SK-N-SH (cell line): ENCODE results near the gene CNKSR2. TPM values are rescaled to one million over a fixed set of nuclear protein-coding genes. Genes with fewer than 3 reads are reported as not detected.

ENCODE experiments used
- CTCF ChIA-PET: fragments of 300-600, 350-600 bp; formaldehyde crosslinking; extraction: SDS; loops from one replicate; lab custom pipeline; 2021; lab: Yijun Ruan, JAX
- POLR2A ChIA-PET: fragments of 350-600 bp; sonication (Branson Sonifier 250); formaldehyde crosslinking; extraction: SDS; loops from one replicate; lab custom pipeline; 2020; ENCODE audit warnings: antibody characterized with exemption, inconsistent platforms; lab: Yijun Ruan, JAX
- DNase-seq: peaks from one replicate; pipeline ENCODE4 v3.0.0; 2012
- H2AFZ ChIP-seq: fragments of 200-600 bp; sonication (generic); 2 replicates; pipeline ENCODE4 v1.8.1; 2016; ENCODE audit warnings: antibody characterized with exemption, mild to moderate bottlenecking, low read depth
- H3F3A ChIP-seq: fragments of 200-600 bp; sonication (generic); replicated peaks from 2 replicates; pipeline ENCODE3; 2016; ENCODE audit warnings: antibody characterized with exemption, mild to moderate bottlenecking; ENCODE audit not compliant: insufficient read depth
- H3K27ac ChIP-seq, 2 experiments: fragments of 200-500 bp in 1 of 2; fragments of 200-600 bp in 1 of 2; sonication (Bioruptor generic) in 1 of 2; sonication (generic), shearing (Covaris generic) in 1 of 2; 2 replicates each; pipeline versions ENCODE4 v1.5.1 to v1.6.1; 2014 to 2016; ENCODE audit warnings: low read depth in 2 of 2, inconsistent platforms in 1 of 2, low read length in 1 of 2, mild to moderate bottlenecking in 1 of 2, mixed read lengths in 1 of 2
- H3K27me3 ChIP-seq: fragments of 200-600 bp; sonication (generic), shearing (Covaris generic); 2 replicates; pipeline ENCODE4 v1.6.1; 2016; ENCODE audit warnings: mixed run types; ENCODE audit not compliant: insufficient read depth
- H3K36me3 ChIP-seq, 2 experiments: fragments of 200-500 bp in 1 of 2; fragments of 200-600 bp in 1 of 2; sonication (Bioruptor generic) in 1 of 2; sonication (generic) in 1 of 2; replicated peaks in 1 of 2; 2 replicates each; pipeline versions ENCODE3 to v1.5.1; 2014 to 2016; ENCODE audit warnings: low read length in 1 of 2, mild to moderate bottlenecking in 1 of 2; ENCODE audit not compliant: insufficient read depth in 2 of 2, control insufficient read depth in 1 of 2
- H3K4me1 ChIP-seq, 2 experiments: fragments of 200-500 bp in 1 of 2; fragments of 200-600 bp in 1 of 2; sonication (Bioruptor generic) in 1 of 2; sonication (generic), shearing (Covaris generic) in 1 of 2; 2 replicates each; pipeline versions ENCODE4 v1.5.1 to v1.6.1; 2014 to 2016; ENCODE audit warnings: low read depth in 1 of 2, low read length in 1 of 2, mixed run types in 1 of 2; ENCODE audit not compliant: insufficient read depth in 2 of 2, control insufficient read depth in 1 of 2
- H3K4me2 ChIP-seq: fragments of 200-600 bp; sonication (generic), shearing (Covaris generic); 2 replicates; pipeline ENCODE4 v1.6.1; 2017; ENCODE audit warnings: mixed run types
- H3K4me3 ChIP-seq, 2 experiments: fragments of 200-500 bp in 1 of 2; fragments of 200-600 bp in 1 of 2; sonication (Bioruptor generic) in 1 of 2; sonication (generic), shearing (Covaris generic) in 1 of 2; 2 replicates each; pipeline versions ENCODE4 v1.5.1 to v1.8.1; 2014 to 2016; ENCODE audit warnings: low read depth in 2 of 2, inconsistent platforms in 1 of 2, low read length in 1 of 2, mild to moderate bottlenecking in 1 of 2, mixed read lengths in 1 of 2, moderate library complexity in 1 of 2
- H3K79me2 ChIP-seq: fragments of 200-600 bp; sonication (generic); 2 replicates; pipeline ENCODE4 v1.8.1; 2017; ENCODE audit warnings: mild to moderate bottlenecking; ENCODE audit not compliant: insufficient read depth
- H3K9ac ChIP-seq: fragments of 200-600 bp; sonication (generic); 2 replicates; pipeline ENCODE4 v1.6.1; 2017; ENCODE audit warnings: mixed run types
- H3K9me2 ChIP-seq: fragments of 200-600 bp; sonication (generic); 2 replicates; pipeline ENCODE4 v1.6.1; 2017; ENCODE audit warnings: mixed run types
- H3K9me3 ChIP-seq: fragments of 200-600 bp; sonication (generic); 2 replicates; pipeline ENCODE4 v1.6.1; 2017; ENCODE audit warnings: mixed run types, mild to moderate bottlenecking, moderate library complexity
- H4K20me1 ChIP-seq: fragments of 200-600 bp; sonication (generic); 2 replicates; pipeline ENCODE4 v1.6.1; 2017; ENCODE audit warnings: mild to moderate bottlenecking, mixed run types; ENCODE audit not compliant: insufficient read depth
- ELF1 ChIP-seq: IDR thresholded peaks from 2 replicates; pipeline ENCODE4 v1.4.0; 2012
- EP300 ChIP-seq, 2 experiments: IDR thresholded peaks; 2 replicates each; pipeline versions ENCODE4 v1.4.0 to v1.6.1; 2012; ENCODE audit warnings: borderline replicate concordance in 1 of 2, low read depth in 1 of 2, low read length in 1 of 2
- EZH2phosphoT487 ChIP-seq: fragments of 200-600 bp; sonication (generic); IDR thresholded peaks from 2 replicates; pipeline ENCODE4 v1.6.1; 2017; ENCODE audit warnings: low read depth, mixed run types, mild to moderate bottlenecking, antibody characterized with exemption, moderate library complexity, borderline replicate concordance
- FOXJ3 ChIP-seq: sonication (generic); formaldehyde crosslinking; IDR thresholded peaks from 2 replicates; pipeline ENCODE4 v1.5.1; 2020; ENCODE audit warnings: mild to moderate bottlenecking, missing genetic modification reagents
- FOXM1 ChIP-seq: IDR thresholded peaks from 2 replicates; pipeline ENCODE4 v1.4.0; 2012; ENCODE audit warnings: low read depth, mild to moderate bottlenecking
- GABPA ChIP-seq: IDR thresholded peaks from 2 replicates; pipeline ENCODE4 v1.4.0; 2012; ENCODE audit warnings: low read depth, mild to moderate bottlenecking
- MAX ChIP-seq: IDR thresholded peaks from 2 replicates; pipeline ENCODE4 v1.4.0; 2012; ENCODE audit warnings: low read depth
- MEF2A ChIP-seq: IDR thresholded peaks from 2 replicates; pipeline ENCODE4 v1.4.0; 2012; ENCODE audit warnings: low read depth, borderline replicate concordance
- RAD21 ChIP-seq: IDR thresholded peaks from 2 replicates; pipeline ENCODE4 v1.6.1; 2012; ENCODE audit warnings: mild to moderate bottlenecking, low read length
- RCOR1 ChIP-seq: fragments of 150-350 bp; IDR thresholded peaks from 2 replicates; pipeline ENCODE4 v1.6.1; 2017; ENCODE audit warnings: antibody characterized with exemption, low read length
- RXRA ChIP-seq: IDR thresholded peaks from 2 replicates; pipeline ENCODE4 v1.4.0; 2012; ENCODE audit warnings: low read depth, mild to moderate bottlenecking, borderline replicate concordance
- SMC3 ChIP-seq: IDR thresholded peaks from 2 replicates; pipeline ENCODE4 v1.6.1; 2012; ENCODE audit warnings: low read depth, low read length, improper control_type of control experiment
- TCF12 ChIP-seq: IDR thresholded peaks from 2 replicates; pipeline ENCODE4 v1.4.0; 2012
- YY1 ChIP-seq: IDR thresholded peaks from 2 replicates; pipeline ENCODE4 v1.4.0; 2012; ENCODE audit warnings: low read depth, mild to moderate bottlenecking
- WGBS: methylation state at CpG from one replicate; pipeline ENCODE4 v1.1.6; 2017; ENCODE audit warnings: low lambda C conversion rate; 5-methylcytosine and 5-hydroxymethylcytosine counted together
- polyA plus RNA-seq, 3 experiments: library from polyadenylated mRNA; depleted of rRNA; stranded (reverse); fragments of >200 nt; gene quantifications; 2 replicates each; pipeline ENCODE4 v1.2.3, GENCODE V29; 2012
- TF ChIP-seq, protein P1 (sequence below): fragments of 150-350 bp; IDR thresholded peaks from 2 replicates; pipeline ENCODE4 v1.6.1; 2017; ENCODE audit warnings: antibody characterized with exemption, low read length, low read depth, borderline replicate concordance
- TF ChIP-seq, protein P2 (sequence below): IDR thresholded peaks from 2 replicates; pipeline ENCODE4; 2012

CNKSR2 gene
- polyA plus RNA-seq, 1 of the 3 experiments (the other 2 are of a cell fraction), result 0.03 TPM

- WGBS, result 38% methylated on average over 1 of the region's 1 CpG
- H2AFZ ChIP-seq, result no peak overlapping the region
- H3K79me2 ChIP-seq, result no peaks in the 10 kb centered on the region
- no peaks in the 10 kb centered on the region for H3K27me3 ChIP-seq
- ChIA-PET POLR2A (no interaction called here), CTCF (no interaction called here)
- TF ChIP-seq RXRA, result no peak
- TF ChIP-seq TCF12, result no peak
- no peak for TF ChIP-seq FOXJ3 (CRISPR knock-in tag)
- no peak for TF ChIP-seq EP300 (IDR thresholded peaks at IDR 0.05; ENCODE audit: borderline replicate concordance in 1 of 2, low read depth in 1 of 2, low read length in 1 of 2)
- TF ChIP-seq MAX, result no peak
- no peak for TF ChIP-seq SMC3
- TF ChIP-seq FOXM1, result no peak
- no peaks in the 10 kb centered on the region for H3F3A ChIP-seq
- H3K36me3 ChIP-seq, result no peaks in the 10 kb centered on the region
- H3K9me3 ChIP-seq, result no peaks in the 10 kb centered on the region
- H3K9ac ChIP-seq, result no peak overlapping the region
- no peak overlapping the region for H3K27ac ChIP-seq
- H3K9me2 ChIP-seq, result no peaks in the 10 kb centered on the region
- H4K20me1 ChIP-seq, result no peaks in the 10 kb centered on the region
- no peak overlapping the region for H3K4me2 ChIP-seq
- no peak overlapping the region for H3K4me3 ChIP-seq
- DNase-seq, result no peak
- H3K4me1 ChIP-seq, result no peaks in the 10 kb centered on the region
Measured at GRCh38 chrX:21437036-21437435, 62.8 kb downstream of the CNKSR2 start.

GRCh38 chrX:21438792-21439191, 64.6 kb downstream of the CNKSR2 start:
- no peak overlapping the region for H2AFZ ChIP-seq
- POLR2A ChIA-PET, result no interaction called here
- H3K9me3 ChIP-seq, result no peaks in the 10 kb centered on the region
- H3K9ac ChIP-seq, result no peak overlapping the region
- DNase-seq, result no peak
- no peaks in the 10 kb centered on the region for H3K36me3 ChIP-seq
- TF ChIP-seq YY1 (no peak), SMC3 (no peak), ELF1 (no peak), GABPA (no peak), EZH2phosphoT487 (no peak), MEF2A (no peak), RCOR1 (no peak), RAD21 (no peak)
- TF ChIP-seq, protein P1, sequence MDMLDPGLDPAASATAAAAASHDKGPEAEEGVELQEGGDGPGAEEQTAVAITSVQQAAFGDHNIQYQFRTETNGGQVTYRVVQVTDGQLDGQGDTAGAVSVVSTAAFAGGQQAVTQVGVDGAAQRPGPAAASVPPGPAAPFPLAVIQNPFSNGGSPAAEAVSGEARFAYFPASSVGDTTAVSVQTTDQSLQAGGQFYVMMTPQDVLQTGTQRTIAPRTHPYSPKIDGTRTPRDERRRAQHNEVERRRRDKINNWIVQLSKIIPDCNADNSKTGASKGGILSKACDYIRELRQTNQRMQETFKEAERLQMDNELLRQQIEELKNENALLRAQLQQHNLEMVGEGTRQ, result no peak
- TF ChIP-seq, protein P2, sequence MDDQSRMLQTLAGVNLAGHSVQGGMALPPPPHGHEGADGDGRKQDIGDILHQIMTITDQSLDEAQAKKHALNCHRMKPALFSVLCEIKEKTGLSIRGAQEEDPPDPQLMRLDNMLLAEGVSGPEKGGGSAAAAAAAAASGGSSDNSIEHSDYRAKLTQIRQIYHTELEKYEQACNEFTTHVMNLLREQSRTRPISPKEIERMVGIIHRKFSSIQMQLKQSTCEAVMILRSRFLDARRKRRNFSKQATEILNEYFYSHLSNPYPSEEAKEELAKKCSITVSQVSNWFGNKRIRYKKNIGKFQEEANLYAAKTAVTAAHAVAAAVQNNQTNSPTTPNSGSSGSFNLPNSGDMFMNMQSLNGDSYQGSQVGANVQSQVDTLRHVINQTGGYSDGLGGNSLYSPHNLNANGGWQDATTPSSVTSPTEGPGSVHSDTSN, result no peak
- TF ChIP-seq, all 33 proteins: peak for 0
- no peaks in the 10 kb centered on the region for H3K79me2 ChIP-seq
- no peak overlapping the region for H3K4me2 ChIP-seq
- no peaks in the 10 kb centered on the region for H3K4me1 ChIP-seq
- CTCF ChIA-PET, result no interaction called here
- H3K9me2 ChIP-seq, result no peaks in the 10 kb centered on the region
- H4K20me1 ChIP-seq, result no peaks in the 10 kb centered on the region
- no peaks in the 10 kb centered on the region for H3F3A ChIP-seq
- no peak overlapping the region for H3K27ac ChIP-seq
- 13% methylated on average over 1 of the region's 1 CpG for WGBS
- no peak overlapping the region for H3K4me3 ChIP-seq
- H3K27me3 ChIP-seq, result no peaks in the 10 kb centered on the region
